Common myeloid progenitor, CD34-positive (primary cell): ENCODE results near the gene ARMC2.

Experiments
- CTCF ChIA-PET: fragments of 350-600 bp; sonication (Branson Sonifier 250); formaldehyde crosslinking; loops from one replicate; lab custom pipeline; 2021; ENCODE audit warnings: antibody characterized with exemption; lab: Charles Lee
- POLR2A ChIA-PET: fragments of 350-600 bp; sonication (Branson Sonifier 250); formaldehyde crosslinking; loops from one replicate; lab custom pipeline; 2021; ENCODE audit warnings: antibody characterized with exemption; lab: Charles Lee
- DNase-seq, 3 donors: peaks; one replicate each; pipeline versions ENCODE4 v3.0.0 to v3.0.0-alpha.2; 2013
- H3K27ac ChIP-seq, 2 experiments: 1 replicate in 1 of 2; 2 replicates in 1 of 2; pipeline ENCODE4 v1.7.0; 2013; ENCODE audit warnings: inconsistent platforms in 2 of 2, low read length in 2 of 2, mild to moderate bottlenecking in 2 of 2, low read depth in 1 of 2, moderate library complexity in 1 of 2; ENCODE audit not compliant: severe bottlenecking in 2 of 2, insufficient read depth in 1 of 2, poor library complexity in 1 of 2
- H3K27me3 ChIP-seq, 5 experiments: replicated peaks in 2 of 5; 1 replicate in 3 of 5; 2 replicates in 2 of 5; pipeline versions ENCODE4 v1.6.1 to v1.7.0; 2013; ENCODE audit warnings: low read length in 4 of 5, mild to moderate bottlenecking in 2 of 5, moderate library complexity in 2 of 5, inconsistent platforms in 1 of 5; ENCODE audit not compliant: insufficient read depth in 5 of 5, control insufficient read depth in 4 of 5
- H3K36me3 ChIP-seq, 4 experiments: 1 replicate in 2 of 4; 2 replicates in 2 of 4; pipeline versions ENCODE4 v1.6.1 to v1.7.0; 2013; ENCODE audit warnings: low read length in 3 of 4, control low read depth in 1 of 4, mild to moderate bottlenecking in 1 of 4; ENCODE audit not compliant: control insufficient read depth in 4 of 4, insufficient read depth in 4 of 4
- H3K4me1 ChIP-seq, 4 experiments: 1 replicate in 3 of 4; 2 replicates in 1 of 4; pipeline versions ENCODE4 v1.6.1 to v1.7.1; 2013; ENCODE audit warnings: low read length in 3 of 4, mild to moderate bottlenecking in 3 of 4, control low read depth in 1 of 4, inconsistent platforms in 1 of 4, moderate library complexity in 1 of 4; ENCODE audit not compliant: control insufficient read depth in 4 of 4, insufficient read depth in 4 of 4; ENCODE audit errors: control extremely low read depth in 1 of 4
- H3K4me3 ChIP-seq, 7 experiments: 1 replicate in 4 of 7; 2 replicates in 3 of 7; pipeline versions ENCODE4 v1.5.1 to v1.7.0; 2013; ENCODE audit warnings: mild to moderate bottlenecking in 7 of 7, low read length in 6 of 7, moderate library complexity in 6 of 7, inconsistent platforms in 2 of 7, low read depth in 2 of 7, control low read depth in 1 of 7; ENCODE audit not compliant: insufficient read depth in 4 of 7, control insufficient read depth in 1 of 7; ENCODE audit errors: extremely low read depth in 1 of 7
- H3K9me3 ChIP-seq, 5 experiments: 1 replicate in 4 of 5; 2 replicates in 1 of 5; pipeline versions ENCODE4 v1.6.1 to v1.7.1; 2013; ENCODE audit warnings: low read length in 4 of 5, mild to moderate bottlenecking in 2 of 5, inconsistent platforms in 1 of 5, low read depth in 1 of 5, moderate library complexity in 1 of 5; ENCODE audit not compliant: control insufficient read depth in 4 of 5, insufficient read depth in 2 of 5; ENCODE audit errors: control extremely low read depth in 1 of 5
- WGBS: methylation state at CpG from one replicate; pipeline ENCODE4 v1.1.5; 2013; ENCODE audit not compliant: insufficient coverage; 5-methylcytosine and 5-hydroxymethylcytosine counted together

ARMC2 gene

GRCh38 chr6:108803982-108804490 is 44.2 kb upstream of the ARMC2 start:
- Histone ChIP-seq H3K27me3 (no peaks in the 10 kb centered on the region), H3K4me3 (no peak overlapping the region), H3K4me1 (peaks cover 9 to 35% (median 30%) of the 10 kb centered on the region in 4 experiments), H3K9me3 (no peaks in the 10 kb centered on the region), H3K36me3 (no peaks in the 10 kb centered on the region), H3K27ac (no peak overlapping the region)
- DNase-seq, result no peak
- ChIA-PET POLR2A (no interaction called here), CTCF (interaction anchor here (0.6 to 1.5 kb wide), 3 partner anchors 8 to 101 kb away, joined by 3 to 4 read pairs (median 3); no protein-coding TSS in a partner anchor)
- 99% methylated on average over 6 of the region's 6 CpGs for WGBS

DNA sequence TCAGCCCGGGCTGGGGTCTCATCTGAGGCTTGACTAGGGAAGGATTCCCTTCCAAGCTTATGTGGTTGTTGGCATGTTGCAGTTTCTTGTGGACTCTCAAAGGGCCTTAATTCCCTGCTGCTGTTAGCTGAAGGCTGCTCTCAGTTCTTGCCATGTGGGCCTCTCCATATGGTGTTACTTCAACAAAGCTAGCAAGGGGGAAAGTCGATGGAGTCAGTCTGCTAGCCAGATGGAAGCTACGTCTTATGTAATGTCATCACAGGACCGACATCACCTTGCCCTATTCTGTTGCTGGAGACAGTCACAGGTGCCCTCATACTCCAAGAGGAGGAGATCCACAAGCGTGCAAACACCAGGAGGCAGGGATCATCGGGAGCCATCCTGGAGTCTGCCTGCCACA is 43.3 kb upstream of the ARMC2 start:
- Histone ChIP-seq H3K27ac (no peak overlapping the region), H3K9me3 (no peaks in the 10 kb centered on the region), H3K4me3 (no peak overlapping the region), H3K36me3 (no peaks in the 10 kb centered on the region), H3K4me1 (peaks cover 6 to 26% (median 21%) of the 10 kb centered on the region in 4 experiments), H3K27me3 (no peaks in the 10 kb centered on the region)
- WGBS, result 100% methylated on average over 5 of the region's 6 CpGs
- DNase-seq, result no peak
- CTCF ChIA-PET, result interaction anchor here (1.2 to 1.6 kb wide), 3 partner anchors 9 to 100 kb away, joined by 3 to 4 read pairs (median 4); no protein-coding TSS in a partner anchor
- POLR2A ChIA-PET, result no interaction called here

DNA sequence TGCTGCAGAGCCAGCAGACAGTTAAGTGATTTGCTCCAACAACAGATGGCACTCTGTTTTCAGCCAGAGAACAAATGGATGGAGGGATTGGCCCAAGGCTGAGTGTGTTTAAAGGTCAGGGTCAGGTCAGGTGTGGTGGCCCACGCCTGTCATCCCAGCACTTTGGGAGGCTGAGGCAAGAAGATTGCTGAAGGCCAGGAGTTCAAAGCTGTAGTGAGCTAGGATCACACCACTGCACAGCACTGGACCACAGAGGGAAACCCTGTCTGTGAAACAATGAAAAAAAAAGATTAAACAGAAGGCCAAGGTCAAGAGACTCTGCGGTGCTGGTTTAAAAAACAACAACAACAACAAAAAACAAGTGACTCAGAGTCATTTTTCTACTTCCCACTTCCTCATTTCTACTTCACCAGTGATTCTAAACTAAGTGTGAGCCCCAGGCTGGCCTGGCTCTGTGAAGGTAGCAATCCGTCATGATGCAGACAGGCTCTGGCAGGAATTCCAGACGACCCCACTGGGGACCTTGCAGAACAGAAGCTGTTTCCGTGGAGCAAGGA is 42.5 kb upstream of the ARMC2 start:
- WGBS, result 37% methylated on average over 5 of the region's 5 CpGs
- Histone ChIP-seq H3K9me3 (no peaks in the 10 kb centered on the region), H3K4me1 (peaks cover 3 to 19% (median 14%) of the 10 kb centered on the region in 4 experiments), H3K36me3 (no peaks in the 10 kb centered on the region), H3K4me3 (no peak overlapping the region), H3K27me3 (no peaks in the 10 kb centered on the region), H3K27ac (no peak overlapping the region)
- CTCF ChIA-PET, result interaction anchor here (0.8 to 2.7 kb wide), 5 partner anchors 9 to 30 kb away, joined by 3 to 10 read pairs (median 4); no protein-coding TSS in a partner anchor
- POLR2A ChIA-PET, result no interaction called here
- DNase-seq, result peak in 2 of 3 donors; percentile 60 to 69

- CTCF ChIA-PET, result interaction anchor here (0.8 to 2.7 kb wide), 6 partner anchors 9 to 30 kb away, joined by 3 to 10 read pairs (median 4); no protein-coding TSS in a partner anchor
- POLR2A ChIA-PET, result no interaction called here
- peaks cover 0 to 16% (median 9%) of the 10 kb centered on the region in 4 experiments for H3K4me1 ChIP-seq
- no peak overlapping the region for H3K27ac ChIP-seq
- DNase-seq, result no peak
- 0% methylated on average over 1 of the region's 3 CpGs for WGBS
- H3K27me3 ChIP-seq, result no peaks in the 10 kb centered on the region
- H3K4me3 ChIP-seq, result no peak overlapping the region
- H3K36me3 ChIP-seq, result no peaks in the 10 kb centered on the region
- H3K9me3 ChIP-seq, result no peaks in the 10 kb centered on the region
Measured at GRCh38 chr6:108806171-108806570, 42.1 kb upstream of the ARMC2 start.

GRCh38 chr6:108806665-108807064 is 41.6 kb upstream of the ARMC2 start:
- POLR2A ChIA-PET, result no interaction called here

DNA sequence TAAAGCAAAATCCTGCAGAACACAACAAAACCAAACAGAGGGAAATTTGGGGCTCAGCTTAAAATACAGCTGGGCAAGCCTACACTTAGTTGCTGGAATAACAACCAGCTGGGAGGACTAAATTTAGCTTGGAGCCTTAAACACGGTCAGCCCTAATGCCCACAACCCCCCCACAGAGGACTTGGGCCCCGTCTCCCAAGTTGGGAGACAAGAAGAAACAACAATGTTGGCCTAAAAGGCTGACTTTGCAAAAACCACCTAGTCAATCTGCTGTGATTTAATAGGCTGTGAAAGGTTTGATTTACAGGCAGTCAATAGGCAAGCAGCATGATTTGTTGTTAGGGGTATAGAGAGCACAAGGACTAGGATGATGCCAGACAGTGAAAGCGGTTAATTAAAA is 40.3 kb upstream of the ARMC2 start:
- Histone ChIP-seq H3K4me1 (peaks cover 0 to 9% (median 2%) of the 10 kb centered on the region in 4 experiments), H3K27me3 (no peaks in the 10 kb centered on the region), H3K9me3 (no peaks in the 10 kb centered on the region), H3K27ac (no peak overlapping the region), H3K36me3 (no peaks in the 10 kb centered on the region), H3K4me3 (no peak overlapping the region)
- no peak for DNase-seq
- POLR2A ChIA-PET, result no interaction called here
- CTCF ChIA-PET, result interaction anchor here (1.1 to 2.7 kb wide), 2 partner anchors 11 to 85 kb away, joined by 3 to 10 read pairs; no protein-coding TSS in a partner anchor
- 100% methylated on average over 1 of the region's 3 CpGs for WGBS

More at GRCh38 chr6:108806665-108807064, 41.6 kb upstream of the ARMC2 start:
- H3K36me3 ChIP-seq, result no peaks in the 10 kb centered on the region
- H3K4me3 ChIP-seq, result no peak overlapping the region
- H3K27me3 ChIP-seq, result no peaks in the 10 kb centered on the region
- H3K4me1 ChIP-seq, result peaks cover 0 to 11% (median 4%) of the 10 kb centered on the region in 4 experiments
- CTCF ChIA-PET, result interaction anchor here (0.8 to 2.7 kb wide), 6 partner anchors 9 to 29 kb away, joined by 3 to 10 read pairs (median 4); no protein-coding TSS in a partner anchor
- H3K27ac ChIP-seq, result no peak overlapping the region
- 100% methylated on average over 3 of the region's 4 CpGs for WGBS
- H3K9me3 ChIP-seq, result no peaks in the 10 kb centered on the region
- DNase-seq, result no peak

DNA sequence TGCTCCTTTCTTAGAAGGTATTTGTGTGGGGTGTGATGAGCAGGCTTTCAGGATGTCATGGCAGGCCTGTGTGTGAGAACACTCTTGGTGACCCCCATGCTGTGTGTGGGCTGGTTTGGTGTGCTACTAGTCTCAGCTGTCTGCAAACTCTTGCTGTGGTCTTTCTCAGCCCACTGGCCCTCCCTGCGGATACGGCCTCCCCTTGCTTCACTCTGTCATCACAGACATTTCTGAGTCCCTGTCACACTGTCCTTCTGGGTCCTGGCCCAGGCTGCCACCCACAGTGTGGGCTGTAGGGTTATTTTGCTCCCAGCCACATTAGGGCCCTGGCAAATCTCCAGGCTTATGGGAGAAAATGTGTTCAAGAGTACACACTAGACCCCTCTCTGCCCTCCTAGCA is 39.0 kb upstream of the ARMC2 start:
- no peaks in the 10 kb centered on the region for H3K36me3 ChIP-seq
- no CpG with 5 or more reads among the region's 2 CpGs for WGBS
- no peak for DNase-seq
- H3K4me1 ChIP-seq, result peaks cover 0 to 9% (median 2%) of the 10 kb centered on the region in 4 experiments
- no peaks in the 10 kb centered on the region for H3K27me3 ChIP-seq
- no peak overlapping the region for H3K27ac ChIP-seq
- peaks cover 0 to 1% (median 0%) of the 10 kb centered on the region in 5 experiments for H3K9me3 ChIP-seq
- no peak overlapping the region for H3K4me3 ChIP-seq
- CTCF ChIA-PET, result interaction anchor here (1.4 kb wide), 1 partner anchor 9 kb away, joined by 4 read pairs; no protein-coding TSS in a partner anchor
- POLR2A ChIA-PET, result no interaction called here
